Body of pancreas (tissue), 4 donors: ENCODE data around the gene USB1. TPM values are rescaled to one million over a fixed set of nuclear protein-coding genes. Genes with fewer than 3 reads are reported as not detected.

Experiments used
- ATAC-seq: fragments of 150-250 bp; one replicate; pipeline ENCODE4 v1.9.1; 2016
- DNase-seq, 4 donors: peaks; one replicate each; pipeline ENCODE4 v3.0.0-alpha.2; 2019
- H3K27ac ChIP-seq, 4 donors: fragments of 200-600 bp; sonication (generic); 1 replicate in 3 of 4; 2 replicates in 1 of 4; pipeline versions ENCODE4 v1.5.1 to v1.6.1; 2016 to 2019; ENCODE audit warnings: mild to moderate bottlenecking in 1 of 4, mixed read lengths in 1 of 4, moderate library complexity in 1 of 4
- H3K27me3 ChIP-seq, 2 donors: fragments of 200-600 bp; sonication (generic); one replicate each; pipeline ENCODE4 v1.6.0; 2016; ENCODE audit warnings: mild to moderate bottlenecking in 1 of 2
- H3K36me3 ChIP-seq, 2 donors: fragments of 200-600 bp; sonication (generic); replicated peaks in 1 of 2; 2 replicates each; pipeline ENCODE4 v1.5.1; 2016; ENCODE audit warnings: low read depth in 2 of 2; ENCODE audit not compliant: insufficient read depth in 1 of 2
- H3K4me1 ChIP-seq: fragments of 200-600 bp; sonication (generic); one replicate; pipeline ENCODE4 v1.6.0; 2016
- H3K4me3 ChIP-seq, 2 donors: fragments of 200-600 bp; sonication (generic); 1 replicate in 1 of 2; 2 replicates in 1 of 2; pipeline ENCODE4 v1.5.1; 2016 to 2019
- H3K9me3 ChIP-seq, 3 donors: fragments of 200-600 bp; sonication (generic); 1 replicate in 2 of 3; 2 replicates in 1 of 3; pipeline ENCODE4 v1.5.1; 2016
- POLR2A ChIP-seq, 3 donors: fragments of 450-650 bp; IDR thresholded peaks; one replicate each; pipeline ENCODE4 v1.6.1; 2016; ENCODE audit warnings: antibody characterized with exemption in 3 of 3, mild to moderate bottlenecking in 2 of 3
- WGBS, 2 donors: methylation state at CpG; one replicate each; pipeline ENCODE4 v1.1.5; 2017; 5-methylcytosine and 5-hydroxymethylcytosine counted together
- intact Hi-C: fragments of 100-400 bp; cut with DNase I; formaldehyde crosslinking; loops from one replicate; pipeline ENCODE4 v1.15.1; 2023
- total RNA-seq, 2 donors: library from RNA; depleted of rRNA; stranded (reverse); fragments of >200 nt; gene quantifications; one replicate each; pipeline ENCODE4 v1.1.0, GENCODE V29; 2016
- TF ChIP-seq, protein P1 (sequence below), 7 experiments: fragments of 450-650 bp in 4 of 7; fragments of 200-600 bp in 3 of 7; sonication (generic) in 3 of 7; IDR thresholded peaks; one replicate each; pipeline ENCODE4 v1.5.1; 2016 to 2019; ENCODE audit warnings: antibody characterized with exemption in 7 of 7

Gene USB1
- total RNA-seq, 2 donors from 2014 or later = 22.4 to 46.7 TPM

DNA sequence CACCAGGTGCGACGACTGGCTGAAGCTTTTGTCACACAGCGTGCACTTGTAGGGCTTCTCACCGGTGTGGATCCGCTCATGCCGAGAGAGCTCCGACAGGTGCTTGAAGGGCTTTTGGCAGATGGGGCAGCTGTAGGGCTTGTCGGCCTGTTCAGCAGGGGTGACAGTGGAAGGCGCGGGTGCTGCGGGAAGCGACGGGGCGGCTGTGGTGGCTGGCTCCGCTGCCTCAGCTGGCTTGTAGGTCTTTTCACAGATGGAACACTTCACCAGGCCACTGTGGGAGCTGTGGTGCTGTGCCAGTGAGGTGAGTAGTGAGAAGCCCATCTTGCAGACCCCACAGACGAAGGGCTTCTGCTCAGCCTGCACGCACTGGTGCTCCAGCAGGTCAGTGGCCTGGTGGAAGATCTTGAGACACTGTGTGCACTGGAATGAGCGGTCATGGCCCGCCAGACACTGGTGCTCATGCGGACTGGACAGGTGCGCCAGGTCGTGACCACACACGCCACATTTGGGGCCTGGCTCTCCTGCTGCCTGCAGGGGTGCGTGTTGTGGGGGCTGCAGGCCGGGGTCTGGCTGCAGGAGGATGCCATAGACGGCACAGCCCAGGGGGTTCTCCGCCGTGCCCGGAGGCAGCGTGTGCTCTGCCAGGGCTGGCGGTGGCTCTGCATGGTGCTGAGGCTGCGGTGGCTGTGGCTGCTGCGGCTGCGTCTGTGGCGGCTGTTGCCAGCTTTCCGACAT lies 3.5 kb upstream of the USB1 start:
- no peak overlapping the region for H3K4me3 ChIP-seq
- ATAC-seq = no peak
- intact Hi-C loops = loop anchor here (5.0 to 10.0 kb wide), 2 partner anchors 95 to 243 kb away; no protein-coding TSS in a partner anchor

DNA sequence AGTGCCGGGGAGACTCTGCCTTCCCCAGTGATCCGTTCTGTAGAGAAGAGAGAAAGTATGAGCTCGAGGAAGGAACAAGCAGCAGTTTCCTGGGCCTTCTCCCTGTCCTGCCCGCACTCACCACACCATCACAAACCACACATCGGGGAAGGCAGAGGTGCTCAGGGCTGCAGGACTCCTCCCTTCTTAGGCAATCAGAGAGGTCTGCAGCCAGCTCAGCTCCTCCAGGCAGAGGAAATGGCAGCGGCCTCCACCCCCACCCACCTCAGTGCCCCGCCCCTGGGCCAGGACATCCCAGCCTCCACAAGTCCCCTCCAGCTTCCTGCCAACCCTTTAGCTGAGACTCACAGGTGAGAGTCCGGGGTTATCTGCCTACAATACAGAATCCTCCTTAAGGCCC lies 2.7 kb upstream of the USB1 start:
- ATAC-seq (no peak), DNase-seq (no peak)
- Histone ChIP-seq H3K9me3 (no peaks in the 10 kb centered on the region), H3K4me1 (peaks cover 41% of the 10 kb centered on the region), H3K4me3 (no peak overlapping the region), H3K27ac (no peak overlapping the region), H3K27me3 (no peaks in the 10 kb centered on the region), H3K36me3 (peaks cover 0 to 7% of the 10 kb centered on the region in 2 donors)
- intact Hi-C loops = loop anchor here (5.0 to 10.0 kb wide), 2 partner anchors 96 to 244 kb away; no protein-coding TSS in a partner anchor
- TF ChIP-seq, protein P1, sequence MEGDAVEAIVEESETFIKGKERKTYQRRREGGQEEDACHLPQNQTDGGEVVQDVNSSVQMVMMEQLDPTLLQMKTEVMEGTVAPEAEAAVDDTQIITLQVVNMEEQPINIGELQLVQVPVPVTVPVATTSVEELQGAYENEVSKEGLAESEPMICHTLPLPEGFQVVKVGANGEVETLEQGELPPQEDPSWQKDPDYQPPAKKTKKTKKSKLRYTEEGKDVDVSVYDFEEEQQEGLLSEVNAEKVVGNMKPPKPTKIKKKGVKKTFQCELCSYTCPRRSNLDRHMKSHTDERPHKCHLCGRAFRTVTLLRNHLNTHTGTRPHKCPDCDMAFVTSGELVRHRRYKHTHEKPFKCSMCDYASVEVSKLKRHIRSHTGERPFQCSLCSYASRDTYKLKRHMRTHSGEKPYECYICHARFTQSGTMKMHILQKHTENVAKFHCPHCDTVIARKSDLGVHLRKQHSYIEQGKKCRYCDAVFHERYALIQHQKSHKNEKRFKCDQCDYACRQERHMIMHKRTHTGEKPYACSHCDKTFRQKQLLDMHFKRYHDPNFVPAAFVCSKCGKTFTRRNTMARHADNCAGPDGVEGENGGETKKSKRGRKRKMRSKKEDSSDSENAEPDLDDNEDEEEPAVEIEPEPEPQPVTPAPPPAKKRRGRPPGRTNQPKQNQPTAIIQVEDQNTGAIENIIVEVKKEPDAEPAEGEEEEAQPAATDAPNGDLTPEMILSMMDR (IDR thresholded peaks at IDR 0.05) = no peak
- no peak for TF ChIP-seq POLR2A (IDR thresholded peaks at IDR 0.05)
- WGBS, 2 donors = 0 to 81% methylated on average over 1 to 8 of the region's 8 CpGs

More for the DNA sequence above, 3.5 kb upstream of the USB1 start:
- Histone ChIP-seq H3K27me3 (no peaks in the 10 kb centered on the region), H3K4me1 (peaks cover 49% of the 10 kb centered on the region), H3K9me3 (no peaks in the 10 kb centered on the region), H3K36me3 (peaks cover 0 to 7% of the 10 kb centered on the region in 2 donors), H3K27ac (no peak overlapping the region)
- DNase-seq = no peak
- WGBS, 2 donors = 93 to 95% methylated on average over 9 to 33 of the region's 36 CpGs
- no peak for TF ChIP-seq POLR2A (IDR thresholded peaks at IDR 0.05)
- TF ChIP-seq, protein P1 (IDR thresholded peaks at IDR 0.05) = no peak

DNA sequence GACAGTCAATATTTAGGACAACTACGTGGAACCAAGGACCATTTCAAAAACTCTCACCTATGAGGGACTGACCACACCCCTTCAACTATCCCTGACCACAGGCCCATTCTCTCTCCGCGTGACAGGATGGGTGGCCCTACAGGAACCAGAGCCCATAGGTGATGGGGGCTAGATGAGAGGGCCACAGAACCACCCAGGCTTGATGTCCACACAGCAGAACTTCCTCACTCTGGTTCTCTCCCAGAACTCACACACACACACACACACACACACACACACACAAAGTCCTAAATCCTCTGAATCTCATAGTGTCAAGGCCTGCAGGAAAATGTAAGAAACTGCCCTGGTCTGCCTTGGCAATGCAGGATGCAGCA lies 2.2 kb upstream of the USB1 start:
- WGBS, 2 donors = 79 to 80% methylated on average over 1 to 3 of the region's 3 CpGs
- TF ChIP-seq, protein P1 (IDR thresholded peaks at IDR 0.05) = no peak
- TF ChIP-seq POLR2A (IDR thresholded peaks at IDR 0.05) = no peak
- Histone ChIP-seq H3K4me3 (no peak overlapping the region), H3K27ac (peak overlapping the region in 2 of 4 donors; percentile 88 to 91), H3K27me3 (no peaks in the 10 kb centered on the region), H3K4me1 (peaks cover 36% of the 10 kb centered on the region), H3K36me3 (peaks cover 0 to 7% of the 10 kb centered on the region in 2 donors), H3K9me3 (no peaks in the 10 kb centered on the region)
- ATAC-seq = no peak
- DNase-seq = no peak
- intact Hi-C loops = loop anchor here (5.0 to 10.0 kb wide), 2 partner anchors 97 to 244 kb away; no protein-coding TSS in a partner anchor

DNA sequence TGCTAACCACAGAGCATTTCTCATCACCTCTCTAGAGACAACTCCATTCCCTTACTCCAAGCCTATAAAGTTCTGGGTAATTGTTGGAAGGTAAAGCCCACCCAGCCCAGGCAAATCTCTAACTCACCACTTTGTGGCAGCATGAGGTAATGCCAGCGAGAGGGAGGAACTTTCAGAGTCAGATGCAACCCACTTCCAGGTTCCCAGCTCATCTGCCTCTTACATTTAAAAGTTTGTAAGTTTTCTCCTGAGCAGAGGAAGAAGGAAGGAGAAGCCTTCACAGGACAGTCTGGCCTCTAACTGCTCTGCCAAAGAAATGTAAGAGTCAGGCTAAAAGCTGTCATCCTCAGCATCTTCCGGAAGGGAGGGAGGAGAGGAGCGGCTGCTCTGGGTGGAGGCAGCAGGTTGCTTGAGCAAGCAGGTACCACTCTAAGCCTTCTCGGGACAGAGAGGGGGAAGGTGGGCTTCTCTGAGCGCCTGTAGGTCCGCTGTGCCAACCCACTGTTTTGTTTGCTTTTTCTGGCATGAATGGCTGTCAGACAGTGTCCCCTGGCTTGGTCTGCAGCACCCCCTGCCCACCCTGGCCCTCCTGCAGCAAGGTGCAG lies 1.7 kb upstream of the USB1 start:
- intact Hi-C loops = loop anchor here (5.0 to 10.0 kb wide), 2 partner anchors 97 to 245 kb away; no protein-coding TSS in a partner anchor
- 7 to 14% methylated on average over 6 of the region's 6 CpGs for WGBS, 2 donors
- TF ChIP-seq, protein P1 (IDR thresholded peaks at IDR 0.05) = no peak
- peak in 1 of 3 donors; percentile 13 for TF ChIP-seq POLR2A (IDR thresholded peaks at IDR 0.05)

More for the DNA sequence above, 1.7 kb upstream of the USB1 start:
- Histone ChIP-seq H3K4me3 (peak overlapping the region in 1 of 2 donors; percentile 34), H3K9me3 (no peaks in the 10 kb centered on the region), H3K36me3 (peaks cover 0 to 7% of the 10 kb centered on the region in 2 donors), H3K4me1 (peaks cover 32% of the 10 kb centered on the region), H3K27ac (peak overlapping the region; percentile 17 to 91 (median 82)), H3K27me3 (no peaks in the 10 kb centered on the region)
- ATAC-seq (no peak), DNase-seq (no peak)
